NCI-H1694 treated with DMSO at 0.1 percent for 48 hours (cell line): ENCODE results near the gene RGMB.

Experiments
- DNase-seq: peaks from one replicate; lab custom pipeline; 2025; lab: John Stamatoyannopoulos, UW

Gene RGMB

GRCh38 chr5:98768160-98768959, 5.1 kb upstream of the RGMB start:
- DNase-seq = peak; percentile 27

GRCh38 chr5:98768960-98769209, 4.6 kb upstream of the RGMB start:
- no peak for DNase-seq

GRCh38 chr5:98769210-98769958, 4.1 kb upstream of the RGMB start:
- DNase-seq = peak; percentile 13

- DNase-seq = no peak
Measured at GRCh38 chr5:98769959-98770208, 3.6 kb upstream of the RGMB start.

GRCh38 chr5:98770209-98770910, 3.1 kb upstream of the RGMB start:
- no peak for DNase-seq

- DNase-seq = peak; percentile 47
Measured at GRCh38 chr5:98770911-98771322, 2.5 kb upstream of the RGMB start.

- DNase-seq = peak; percentile 80
Measured at GRCh38 chr5:98771382-98772109, 1.9 kb upstream of the RGMB start.

- DNase-seq = no peak
Measured at GRCh38 chr5:98772415-98773213, 849 bp upstream of the RGMB start.

- no peak for DNase-seq
Measured at GRCh38 chr5:98773214-98773463, 324 bp upstream of the RGMB start.

- DNase-seq = peak; percentile 24
Measured at GRCh38 chr5:98774192-98775033, 950 bp downstream of the RGMB start.

- no peak for DNase-seq
Measured at GRCh38 chr5:98775246-98776065, 2.0 kb downstream of the RGMB start.

GRCh38 chr5:98776066-98776705, 2.7 kb downstream of the RGMB start:
- no peak for DNase-seq

GRCh38 chr5:98777295-98777694, 3.8 kb downstream of the RGMB start:
- DNase-seq = no peak

- no peak for DNase-seq
Measured at GRCh38 chr5:98779264-98779877, 5.9 kb downstream of the RGMB start.

GRCh38 chr5:98780390-98780789, 6.9 kb downstream of the RGMB start:
- no peak for DNase-seq

GRCh38 chr5:98781520-98781919, 8.1 kb downstream of the RGMB start:
- DNase-seq = no peak

- no peak for DNase-seq
Measured at GRCh38 chr5:98781964-98782363, 8.5 kb downstream of the RGMB start.

- DNase-seq = no peak
Measured at GRCh38 chr5:98783051-98783649, 9.7 kb downstream of the RGMB start.

- no peak for DNase-seq
Measured at GRCh38 chr5:98784411-98784810, 10.9 kb downstream of the RGMB start.
